D721Med (cell line): ENCODE data around the gene GAS7.

ENCODE experiments used
- DNase-seq: peaks from one replicate; pipeline ENCODE4 v3.0.0; 2011; ENCODE audit warnings: low spot score; ENCODE audit not compliant: insufficient read length
- FAIRE-seq: peaks from 2 replicates; lab custom pipeline; 2011; peaks lifted over from hg19 to GRCh38; lab: Jason Lieb, UNC
- CTCF ChIP-seq: IDR thresholded peaks from 2 replicates; pipeline ENCODE4 v1.5.1; 2012; ENCODE audit warnings: mild to moderate bottlenecking, control low read depth; ENCODE audit not compliant: insufficient read depth; ENCODE audit errors: missing control alignments

Gene GAS7

DNA sequence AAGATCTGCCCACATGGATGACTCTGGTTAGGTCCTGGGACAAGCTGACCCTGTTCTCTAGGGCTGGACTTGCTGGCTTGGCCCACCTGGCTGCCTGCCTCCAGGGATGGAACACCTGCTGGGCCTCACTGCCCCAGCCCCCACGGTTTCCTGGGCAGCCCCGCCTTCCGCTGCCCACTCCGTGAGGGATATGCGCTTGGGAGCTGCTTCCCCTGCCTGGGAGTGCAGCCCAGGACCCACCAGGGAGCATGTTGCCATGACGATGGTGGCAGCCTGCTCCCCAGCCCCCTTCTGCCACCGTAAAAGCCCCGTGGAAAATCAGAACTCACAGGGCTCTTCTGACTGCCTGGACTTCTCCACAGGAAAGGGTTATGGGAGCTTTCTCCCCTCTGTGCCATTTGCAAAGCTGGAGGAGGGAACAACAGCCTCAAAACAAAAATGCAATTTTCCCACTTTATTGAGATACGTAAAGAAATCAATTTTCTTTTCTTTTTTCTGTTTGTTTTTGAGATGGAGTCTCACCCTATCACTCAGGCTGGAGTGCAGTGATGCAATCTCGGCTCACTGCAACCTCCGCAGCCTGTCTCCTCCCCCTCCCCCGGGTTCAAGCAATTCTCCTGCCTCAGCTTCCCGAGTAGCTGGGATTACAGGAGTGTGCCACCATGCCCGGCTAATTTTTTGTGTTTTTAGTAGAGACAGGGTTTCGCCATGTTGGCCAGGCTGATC lies 18.0 kb upstream of the GAS7 start:
- DNase-seq: no peak
- no peak for TF ChIP-seq CTCF
- no peak for FAIRE-seq

DNA sequence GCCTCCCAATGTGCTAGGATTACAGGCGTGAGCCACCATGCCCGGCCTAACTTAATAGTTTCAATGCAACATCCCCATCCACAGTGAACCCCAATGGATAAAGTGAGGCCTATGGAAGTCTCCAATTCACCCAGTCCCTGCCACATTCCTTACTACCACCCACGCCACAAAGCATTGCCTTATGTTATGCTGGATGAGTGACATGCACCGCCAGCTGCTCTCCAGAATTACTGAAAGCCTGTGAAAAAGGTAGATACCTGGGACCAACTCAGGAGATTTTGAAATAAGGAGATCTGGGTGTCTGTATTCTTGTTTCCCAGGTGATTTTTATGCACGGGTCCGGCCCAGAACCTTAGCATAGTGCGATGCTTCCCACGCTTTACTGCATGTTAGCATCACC lies 16.9 kb upstream of the GAS7 start:
- DNase-seq: no peak
- TF ChIP-seq CTCF: no peak
- no peak for FAIRE-seq

DNA sequence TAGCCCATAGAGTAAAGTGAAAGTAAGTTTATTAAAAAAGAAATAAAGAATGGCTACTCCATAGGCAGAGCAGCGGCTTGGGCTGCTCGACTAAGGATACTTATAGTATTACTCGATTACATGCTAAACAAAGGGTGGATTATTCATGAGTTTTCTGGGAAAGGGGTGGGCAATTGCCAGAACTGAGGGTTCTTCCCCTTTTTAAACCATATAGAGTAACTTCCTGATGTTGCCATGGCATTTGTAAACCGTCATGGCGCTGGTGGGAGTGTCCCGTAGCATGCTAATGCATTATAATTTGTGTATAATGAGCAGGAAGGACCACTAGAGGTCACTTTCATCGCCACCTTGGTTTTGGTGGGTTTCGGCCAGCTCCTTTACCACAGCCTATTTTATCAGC lies 13.3 kb upstream of the GAS7 start:
- FAIRE-seq (no peak), DNase-seq (no peak)
- TF ChIP-seq CTCF: no peak

GRCh38 chr17:10210151-10210574 lies 11.8 kb upstream of the GAS7 start:
- no peak for TF ChIP-seq CTCF
- no peak for FAIRE-seq
- no peak for DNase-seq

GRCh38 chr17:10208604-10209193 lies 10.3 kb upstream of the GAS7 start:
- FAIRE-seq (no peak), DNase-seq (no peak)
- no peak for TF ChIP-seq CTCF

- FAIRE-seq: no peak
- DNase-seq: no peak
- no peak for TF ChIP-seq CTCF
These were observed 8.7 kb upstream of the GAS7 start for GRCh38 chr17:10207153-10207552.

DNA sequence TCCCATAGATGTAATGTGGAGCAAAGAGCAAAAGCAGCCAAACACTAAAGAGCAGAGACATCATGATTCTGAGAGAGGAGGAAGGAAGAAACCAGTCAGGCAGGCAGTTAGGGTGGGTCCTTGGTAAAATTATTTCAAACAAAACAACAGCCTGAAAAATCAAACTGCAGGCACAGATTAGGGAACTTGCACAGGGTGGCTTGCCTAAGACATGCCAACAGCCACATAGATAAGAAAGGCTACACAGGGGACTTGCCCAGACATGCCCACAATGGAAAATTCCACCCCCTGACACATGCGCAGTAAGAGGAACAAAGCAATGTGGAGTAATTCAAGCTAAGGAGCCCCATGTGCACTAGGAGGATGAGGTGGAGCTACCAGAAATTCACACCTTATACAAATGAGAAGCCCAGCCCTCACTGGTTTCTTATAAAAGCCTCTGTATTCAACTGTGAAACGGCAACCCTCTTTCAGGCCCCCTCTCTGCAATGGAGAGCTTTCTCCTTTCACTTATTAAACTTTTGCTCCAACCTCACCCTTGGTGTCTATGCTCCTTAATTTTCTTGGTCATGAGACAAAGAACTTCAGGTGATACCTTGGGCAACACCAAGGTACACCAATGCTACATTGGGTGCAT lies 7.3 kb upstream of the GAS7 start:
- DNase-seq (no peak), FAIRE-seq (no peak)
- TF ChIP-seq CTCF: no peak
